Activated naive CD4-positive, alpha-beta T cell treated with Interleukin-2 at 50 U/mL for 16 hours (primary cell): ENCODE measurements around the gene ZNF143.
"Not testable (repeated sequence)": the region's sequence is repeated elsewhere in the genome, so short reads cannot be mapped to it uniquely, and the experiment has no call there.

Experiments used
- DNase-seq: peaks from one replicate; pipeline ENCODE4 v3.0.0-alpha.2; 2020

Gene ZNF143

DNA sequence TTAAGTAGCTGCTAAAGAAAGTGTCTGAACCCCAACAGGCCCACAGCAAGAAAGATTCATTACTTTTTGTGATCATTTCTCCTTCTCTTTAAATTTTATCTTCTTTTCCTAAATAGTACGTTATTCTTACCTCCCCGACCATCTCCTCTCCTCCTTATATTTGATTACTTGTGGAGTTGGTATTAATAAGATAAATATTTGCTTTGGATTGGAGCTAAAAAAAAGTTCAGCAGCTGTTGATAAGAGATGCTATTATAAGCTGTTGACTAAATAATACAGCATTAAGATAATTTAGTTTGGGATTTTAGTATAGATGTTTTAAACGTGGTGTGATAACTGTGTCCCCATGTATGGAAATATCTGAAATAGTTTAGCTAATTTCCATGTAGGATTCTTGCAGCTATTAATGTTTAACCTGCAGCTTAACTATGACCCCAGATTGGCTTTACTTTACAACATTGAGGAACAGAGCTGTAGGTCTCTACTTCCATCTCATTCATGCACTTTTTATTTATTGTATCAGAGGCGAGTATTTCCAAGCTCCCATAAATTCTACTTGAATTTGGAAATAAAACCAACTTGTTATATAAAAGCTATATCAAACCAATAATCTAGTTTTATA, 37.8 kb downstream of the ZNF143 start:
- no peak for DNase-seq

DNA sequence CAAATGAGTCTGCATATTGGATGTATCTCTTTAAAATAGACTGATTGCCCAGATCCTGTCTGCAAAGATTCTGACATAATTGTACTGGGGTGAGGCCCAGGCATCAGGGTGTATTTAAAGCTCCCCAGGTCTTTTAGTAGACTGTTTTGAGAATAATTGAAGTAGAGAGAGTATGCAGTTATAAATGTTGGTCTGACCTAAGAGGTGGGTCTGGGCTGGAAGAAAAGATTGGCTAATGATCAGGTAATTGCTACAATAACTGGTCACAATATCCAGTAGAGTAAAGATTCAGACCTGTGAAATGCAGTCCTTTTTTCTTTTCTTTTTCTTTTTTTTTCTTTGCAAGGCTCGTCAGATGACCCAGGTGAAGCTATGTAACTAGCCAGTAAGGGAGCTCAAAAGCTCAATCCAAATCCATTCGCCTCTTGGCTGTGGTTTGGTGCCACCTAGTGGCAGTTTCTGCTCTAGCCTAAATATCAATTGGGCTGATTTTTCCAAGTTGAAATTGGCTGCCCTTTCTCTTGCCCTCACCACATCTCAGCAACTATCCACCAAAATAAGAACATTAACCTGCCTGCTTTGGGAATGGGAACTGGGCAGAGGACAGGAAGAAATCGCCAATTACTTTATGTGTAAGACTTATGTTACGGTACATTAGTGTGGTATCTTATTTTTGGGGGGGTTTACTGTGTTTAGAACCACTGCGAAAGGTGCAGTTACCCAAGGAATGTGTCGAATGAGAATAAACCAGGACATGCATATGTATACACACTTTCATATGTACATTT, 45.9 kb downstream of the ZNF143 start:
- DNase-seq, result peak; percentile 77

DNA sequence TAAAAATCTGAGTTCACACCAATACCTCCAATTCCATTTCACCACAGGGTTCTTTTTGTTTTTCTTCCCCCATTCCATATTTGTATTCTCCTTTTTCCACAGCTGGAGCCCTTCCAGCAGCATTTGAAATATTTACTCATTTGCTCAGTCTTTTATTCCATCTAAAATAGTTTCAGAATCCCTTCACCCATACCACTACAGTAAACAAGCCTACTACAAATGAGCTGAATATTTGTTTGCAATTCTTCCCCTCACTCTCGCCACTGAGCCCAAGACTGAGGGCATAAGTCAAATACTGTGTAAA, 46.4 kb downstream of the ZNF143 start:
- no peak for DNase-seq

GRCh38 chr11:9509041-9509440, 48.2 kb downstream of the ZNF143 start:
- no peak for DNase-seq

- no peak for DNase-seq
Measured at GRCh38 chr11:9512370-9513019, 51.7 kb downstream of the ZNF143 start.

GRCh38 chr11:9514576-9514975, 53.8 kb downstream of the ZNF143 start:
- DNase-seq, result not testable (repeated sequence)

- no peak for DNase-seq
Measured at GRCh38 chr11:9516113-9516512, 55.3 kb downstream of the ZNF143 start.

- DNase-seq, result no peak
Measured at GRCh38 chr11:9518835-9519410, 58.1 kb downstream of the ZNF143 start.

DNA sequence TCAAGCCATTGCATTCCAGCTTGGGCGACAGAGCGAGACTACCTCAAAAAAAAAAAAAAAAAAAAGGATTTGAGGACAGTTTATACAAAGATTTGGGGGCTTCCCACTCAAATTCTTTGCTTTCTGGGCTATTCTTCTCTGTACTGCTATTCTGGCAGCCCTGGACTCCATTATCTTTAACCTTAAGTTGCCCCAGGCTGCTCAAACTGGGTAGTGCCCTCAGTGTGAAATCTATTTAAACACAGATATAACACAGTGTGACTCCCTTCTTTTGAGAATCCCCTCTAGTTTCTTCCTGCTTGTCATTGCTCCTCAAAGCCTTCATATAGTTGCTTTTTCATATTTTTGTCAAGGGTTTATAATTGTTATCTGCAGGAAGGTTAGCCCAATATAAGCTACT, 63.2 kb downstream of the ZNF143 start:
- DNase-seq, result no peak

DNA sequence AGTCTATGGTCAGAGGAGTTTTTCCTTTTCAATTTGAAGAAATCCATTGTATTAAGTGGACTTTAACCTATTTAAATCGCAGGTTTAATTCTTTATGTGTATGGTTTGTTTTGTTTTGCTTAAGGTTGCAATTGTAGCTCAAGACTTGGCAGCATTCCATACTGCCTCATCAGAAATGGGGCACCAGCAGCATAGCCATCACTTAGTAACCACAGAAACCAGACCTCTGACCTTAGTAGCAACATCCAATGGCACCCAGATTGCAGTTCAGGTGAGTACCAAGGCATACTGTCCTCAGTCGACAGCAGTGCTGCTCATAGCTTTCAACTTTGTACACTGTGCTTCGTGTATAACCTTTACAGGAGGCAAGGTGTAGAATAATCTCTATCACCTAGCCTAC, 64.3 kb downstream of the ZNF143 start:
- no peak for DNase-seq

GRCh38 chr11:9527481-9528135, 66.8 kb downstream of the ZNF143 start:
- no peak for DNase-seq

DNA sequence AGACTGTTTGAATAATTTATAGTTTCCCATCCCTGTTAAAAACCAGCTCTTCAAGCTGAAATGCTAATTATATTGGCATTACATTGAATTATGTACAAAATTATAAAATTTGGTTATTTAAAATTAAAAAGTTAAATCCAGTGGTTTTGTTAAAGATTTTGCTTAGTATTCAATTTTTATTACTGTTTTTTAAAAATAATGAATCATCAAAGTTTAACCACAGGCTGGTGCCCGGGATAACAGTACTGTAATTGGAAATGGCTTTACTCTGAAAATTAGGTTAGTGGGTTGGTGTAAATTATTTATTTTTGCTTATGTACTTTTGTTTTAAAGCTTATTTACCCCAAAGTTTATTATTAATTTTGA, 67.3 kb downstream of the ZNF143 start:
- no peak for DNase-seq

GRCh38 chr11:9528573-9529333, 67.9 kb downstream of the ZNF143 start:
- no peak for DNase-seq

GRCh38 chr11:9529334-9529650, 68.5 kb downstream of the ZNF143 start:
- DNase-seq, result no peak

GRCh38 chr11:9530020-9530621, 69.3 kb downstream of the ZNF143 start:
- no peak for DNase-seq

DNA sequence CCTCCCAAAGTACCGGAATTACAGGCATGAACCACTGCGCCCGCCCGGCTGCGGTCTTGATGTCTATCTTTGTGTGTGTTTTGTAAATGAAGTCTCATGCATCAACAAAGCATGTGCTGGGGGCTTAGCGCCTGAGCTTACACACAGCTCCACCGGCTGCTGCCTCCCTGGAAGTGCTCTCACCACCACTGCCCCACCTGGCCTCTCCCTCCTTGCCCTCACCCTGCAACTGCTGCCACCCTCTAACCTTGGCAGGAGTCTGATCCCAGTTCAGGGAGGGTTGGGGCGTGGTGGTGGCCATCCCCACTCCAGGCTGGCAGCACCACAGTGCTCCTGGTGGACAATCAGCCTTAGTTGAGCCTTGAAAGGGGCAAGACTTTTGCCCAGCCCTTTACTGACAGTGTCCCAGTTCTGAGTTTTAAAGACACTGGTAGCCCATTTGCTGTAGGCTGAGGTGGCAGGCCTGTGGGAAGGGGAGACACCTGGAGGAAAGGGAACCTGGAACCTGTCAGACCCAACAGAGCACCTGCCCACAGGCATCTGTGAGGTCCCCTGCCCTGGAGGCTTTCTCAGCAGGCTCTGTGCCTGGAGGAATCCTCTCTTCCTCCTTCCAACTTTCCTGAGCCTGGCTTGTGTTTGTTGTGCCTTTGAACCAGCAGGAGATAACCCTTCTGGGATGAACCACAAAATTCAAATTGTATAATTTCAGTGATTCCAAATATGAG, 70.3 kb downstream of the ZNF143 start:
- DNase-seq, result no peak

GRCh38 chr11:9533058-9533457, 72.2 kb downstream of the ZNF143 start:
- no peak for DNase-seq

DNA sequence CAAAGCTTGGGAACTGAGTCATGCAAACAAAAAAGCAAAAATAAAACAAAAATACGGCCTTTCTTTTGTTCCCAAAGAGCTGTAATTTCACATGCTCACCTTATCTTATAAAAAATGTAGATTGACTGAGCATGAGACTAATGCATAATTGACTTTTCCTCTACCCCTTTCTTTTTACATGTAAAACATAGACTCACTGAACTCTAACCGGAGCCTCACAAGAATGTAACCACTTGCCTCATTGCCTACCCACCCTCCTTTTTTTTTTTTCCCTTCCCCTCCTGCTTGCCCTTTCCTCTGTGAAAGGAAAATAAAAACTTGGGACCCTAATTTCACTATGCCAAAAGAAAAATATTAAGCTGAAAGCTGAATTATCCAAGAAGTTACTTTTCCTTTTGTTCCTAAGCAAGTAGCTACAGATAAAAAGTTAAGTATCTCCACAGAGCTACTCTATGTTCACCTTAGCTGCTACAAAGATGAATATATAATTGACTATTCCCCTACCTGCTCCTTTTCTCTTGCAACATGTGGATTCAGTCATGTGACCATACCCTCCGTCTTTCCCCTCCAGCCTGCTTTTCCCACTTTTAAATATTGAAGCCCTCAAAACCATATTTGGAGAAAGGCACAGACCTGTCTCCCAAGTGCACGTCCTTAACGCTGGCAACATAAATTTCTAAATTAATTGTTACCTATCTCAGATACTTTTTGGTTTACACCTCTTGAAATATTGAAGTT, 73.1 kb downstream of the ZNF143 start:
- DNase-seq, result no peak

- DNase-seq, result peak; percentile 81
Measured at GRCh38 chr11:9535189-9535781, 74.5 kb downstream of the ZNF143 start.

- no peak for DNase-seq
Measured at GRCh38 chr11:9538548-9538947, 77.7 kb downstream of the ZNF143 start.

GRCh38 chr11:9549216-9549615, 88.4 kb downstream of the ZNF143 start:
- not testable (repeated sequence) for DNase-seq
